ENCODE results near the gene GOLGA6A. TPM values are rescaled to one million over a fixed set of nuclear protein-coding genes. Genes with fewer than 3 reads are reported as not detected.

GOLGA6A gene
- total and polyA plus RNA-seq, 9 of the 15 experiments (the other 6 are each of a cell fraction or from before 2014, with no cell fraction given), result not detected

DNA sequence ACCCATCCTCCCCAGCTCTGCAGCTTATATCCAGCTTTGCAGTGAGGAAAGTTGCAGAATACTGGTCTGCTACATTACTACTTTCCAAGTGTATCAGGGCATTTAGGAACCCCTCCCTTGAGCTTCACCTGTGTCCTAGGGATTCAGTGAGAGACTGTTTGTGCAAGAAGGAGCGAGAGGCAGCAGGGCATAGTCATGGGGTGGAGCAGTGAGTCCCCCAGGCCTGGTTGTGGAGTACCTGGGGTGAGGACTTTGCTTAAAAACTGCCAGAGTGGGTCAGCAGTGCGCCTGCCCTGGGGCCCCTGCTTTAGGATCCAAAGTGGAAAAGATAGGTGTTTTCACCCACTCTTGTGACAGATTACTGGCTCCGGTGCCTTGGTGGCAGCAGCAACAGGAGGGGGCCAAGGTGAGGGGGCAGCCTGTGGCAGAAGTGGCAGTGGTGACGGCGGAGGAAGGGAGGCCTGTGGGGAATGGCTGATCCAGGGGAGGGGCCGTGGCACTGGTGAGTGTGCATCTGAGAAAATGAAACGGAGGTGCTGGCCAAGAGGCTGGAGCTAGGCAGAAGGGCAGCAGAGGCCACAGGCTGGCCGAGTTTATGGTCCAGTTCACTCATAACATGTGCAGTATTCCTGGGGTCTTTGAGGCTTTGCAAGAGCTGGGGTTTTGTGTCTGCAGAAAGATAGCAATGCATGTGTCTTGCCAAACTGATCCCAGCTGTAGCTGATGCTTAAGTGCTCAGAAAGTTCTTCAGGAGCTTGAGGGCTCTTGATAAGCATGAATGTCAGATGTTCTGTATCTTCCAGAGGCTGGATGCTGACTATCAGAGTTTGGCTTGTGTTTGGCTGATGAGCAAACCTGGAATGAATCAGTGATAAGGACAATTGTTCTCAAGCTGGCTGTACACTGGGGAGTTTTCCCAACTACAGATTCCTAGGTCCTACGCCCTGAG lies 43.4 kb downstream of the GOLGA6A start (continued):
- TF ChIP-seq, protein P1, sequence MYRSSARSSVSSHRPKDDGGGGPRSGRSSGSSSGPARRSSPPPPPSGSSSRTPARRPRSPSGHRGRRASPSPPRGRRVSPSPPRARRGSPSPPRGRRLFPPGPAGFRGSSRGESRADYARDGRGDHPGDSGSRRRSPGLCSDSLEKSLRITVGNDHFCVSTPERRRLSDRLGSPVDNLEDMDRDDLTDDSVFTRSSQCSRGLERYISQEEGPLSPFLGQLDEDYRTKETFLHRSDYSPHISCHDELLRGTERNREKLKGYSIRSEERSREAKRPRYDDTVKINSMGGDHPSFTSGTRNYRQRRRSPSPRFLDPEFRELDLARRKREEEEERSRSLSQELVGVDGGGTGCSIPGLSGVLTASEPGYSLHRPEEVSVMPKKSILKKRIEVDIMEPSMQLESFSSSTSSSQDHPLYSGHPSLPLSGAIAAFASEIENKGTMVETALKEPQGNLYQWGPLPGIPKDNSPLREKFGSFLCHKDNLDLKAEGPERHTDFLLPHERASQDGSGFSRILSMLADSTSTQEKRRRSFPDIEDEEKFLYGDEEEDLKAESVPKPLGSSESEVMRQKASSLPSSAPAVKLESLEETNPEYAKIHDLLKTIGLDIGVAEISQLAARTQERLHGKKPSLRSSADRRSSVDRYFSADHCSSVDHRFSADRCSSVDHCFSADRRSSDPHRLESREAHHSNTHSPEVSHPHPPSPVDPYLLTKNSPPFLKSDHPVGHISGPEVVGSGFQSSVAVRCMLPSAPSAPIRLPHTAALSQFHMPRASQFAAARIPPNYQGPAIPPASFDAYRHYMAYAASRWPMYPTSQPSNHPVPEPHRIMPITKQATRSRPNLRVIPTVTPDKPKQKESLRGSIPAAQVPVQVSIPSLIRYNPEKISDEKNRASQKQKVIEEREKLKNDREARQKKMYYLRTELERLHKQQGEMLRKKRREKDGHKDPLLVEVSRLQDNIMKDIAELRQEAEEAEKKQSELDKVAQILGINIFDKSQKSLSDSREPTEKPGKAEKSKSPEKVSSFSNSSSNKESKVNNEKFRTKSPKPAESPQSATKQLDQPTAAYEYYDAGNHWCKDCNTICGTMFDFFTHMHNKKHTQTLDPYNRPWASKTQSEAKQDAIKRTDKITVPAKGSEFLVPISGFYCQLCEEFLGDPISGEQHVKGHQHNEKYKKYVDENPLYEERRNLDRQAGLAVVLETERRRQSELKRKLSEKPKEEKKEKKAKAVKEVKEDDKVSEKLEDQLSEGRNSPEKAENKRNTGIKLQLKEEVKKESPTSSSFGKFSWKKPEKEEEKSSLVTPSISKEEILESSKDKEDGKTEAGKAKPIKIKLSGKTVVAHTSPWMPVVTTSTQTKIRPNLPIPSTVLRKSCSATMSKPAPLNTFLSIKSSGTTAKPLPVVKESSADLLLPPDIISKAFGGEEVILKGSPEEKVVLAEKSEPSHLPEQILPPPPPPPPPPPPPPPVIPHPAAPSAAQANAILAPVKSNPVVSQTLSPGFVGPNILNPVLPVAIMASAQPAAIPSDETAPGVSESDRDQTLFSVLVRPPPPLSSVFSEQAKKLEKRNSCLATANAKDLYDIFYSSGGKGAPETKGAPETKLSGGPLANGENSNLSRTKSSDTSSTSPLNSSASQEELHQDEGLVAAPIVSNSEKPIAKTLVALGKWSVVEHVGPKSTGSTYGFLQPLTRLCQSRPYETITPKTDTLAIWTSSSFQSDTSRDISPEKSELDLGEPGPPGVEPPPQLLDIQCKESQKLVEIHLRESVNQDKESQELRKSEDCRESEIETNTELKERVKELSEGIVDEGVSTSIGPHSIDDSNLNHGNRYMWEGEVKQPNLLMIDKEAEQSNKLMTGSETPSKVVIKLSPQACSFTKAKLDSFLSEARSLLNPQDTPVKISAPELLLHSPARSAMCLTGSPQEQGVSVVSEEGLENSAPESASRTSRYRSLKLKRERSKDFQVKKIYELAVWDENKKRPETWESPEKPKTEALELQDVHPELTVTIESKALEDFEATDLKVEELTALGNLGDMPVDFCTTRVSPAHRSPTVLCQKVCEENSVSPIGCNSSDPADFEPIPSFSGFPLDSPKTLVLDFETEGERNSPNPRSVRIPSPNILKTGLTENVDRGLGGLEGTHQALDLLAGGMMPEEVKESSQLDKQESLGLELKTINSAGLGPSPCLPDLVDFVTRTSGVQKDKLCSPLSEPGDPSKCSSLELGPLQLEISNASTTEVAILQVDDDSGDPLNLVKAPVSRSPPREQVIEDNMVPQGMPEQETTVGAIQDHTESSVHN (IDR thresholded peaks at IDR 0.05; ENCODE audit: borderline replicate concordance in 1 of 2, low read depth in 1 of 2), result no peak
- TF ChIP-seq GATA2 (CRISPR knock-in tag; IDR thresholded peaks at IDR 0.05) (peak; percentile 33; the same call in 1 of the 2 replicates), POLR2AphosphoS5 (IDR thresholded peaks at IDR 0.05; ENCODE audit: control insufficient read depth, insufficient read depth, low read depth, low read length) (peak; percentile 48; the same call in 1 of the 2 replicates), ZNF121 (CRISPR knock-in tag; conservative IDR thresholded peaks at IDR 0.05) (no peak), NFIC (IDR thresholded peaks at IDR 0.05) (peak; percentile 64), RCOR1 (IDR thresholded peaks at IDR 0.05; ENCODE audit: borderline replicate concordance in 1 of 2, low read depth in 2 of 2, low read length in 2 of 2) (peak in 1 of 2 experiments; percentile 26; a peak in 1 of 4 replicates), C11orf30 (IDR thresholded peaks at IDR 0.05; ENCODE audit: low read depth) (no peak), SRSF1 (IDR thresholded peaks at IDR 0.05; ENCODE audit: low read depth, low read length) (no peak), TAL1 (IDR thresholded peaks at IDR 0.05) (peak; percentile 70), CBFA2T2 (conservative IDR thresholded peaks at IDR 0.05) (peak; percentile 89), RBBP5 (IDR thresholded peaks at IDR 0.05; ENCODE audit: borderline replicate concordance, insufficient read depth, low read length, poor library complexity, severe bottlenecking) (no peak)
- TF ChIP-seq, protein P2, sequence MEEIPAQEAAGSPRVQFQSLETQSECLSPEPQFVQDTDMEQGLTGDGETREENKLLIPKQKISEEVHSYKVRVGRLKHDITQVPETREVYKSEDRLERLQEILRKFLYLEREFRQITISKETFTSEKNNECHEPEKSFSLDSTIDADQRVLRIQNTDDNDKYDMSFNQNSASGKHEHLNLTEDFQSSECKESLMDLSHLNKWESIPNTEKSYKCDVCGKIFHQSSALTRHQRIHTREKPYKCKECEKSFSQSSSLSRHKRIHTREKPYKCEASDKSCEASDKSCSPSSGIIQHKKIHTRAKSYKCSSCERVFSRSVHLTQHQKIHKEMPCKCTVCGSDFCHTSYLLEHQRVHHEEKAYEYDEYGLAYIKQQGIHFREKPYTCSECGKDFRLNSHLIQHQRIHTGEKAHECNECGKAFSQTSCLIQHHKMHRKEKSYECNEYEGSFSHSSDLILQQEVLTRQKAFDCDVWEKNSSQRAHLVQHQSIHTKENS (CRISPR knock-in tag; IDR thresholded peaks at IDR 0.05), result no peak
- TF ChIP-seq, protein P3, sequence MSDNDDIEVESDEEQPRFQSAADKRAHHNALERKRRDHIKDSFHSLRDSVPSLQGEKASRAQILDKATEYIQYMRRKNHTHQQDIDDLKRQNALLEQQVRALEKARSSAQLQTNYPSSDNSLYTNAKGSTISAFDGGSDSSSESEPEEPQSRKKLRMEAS (CRISPR knock-in tag; IDR thresholded peaks at IDR 0.05), result no peak
- TF ChIP-seq, protein P4, sequence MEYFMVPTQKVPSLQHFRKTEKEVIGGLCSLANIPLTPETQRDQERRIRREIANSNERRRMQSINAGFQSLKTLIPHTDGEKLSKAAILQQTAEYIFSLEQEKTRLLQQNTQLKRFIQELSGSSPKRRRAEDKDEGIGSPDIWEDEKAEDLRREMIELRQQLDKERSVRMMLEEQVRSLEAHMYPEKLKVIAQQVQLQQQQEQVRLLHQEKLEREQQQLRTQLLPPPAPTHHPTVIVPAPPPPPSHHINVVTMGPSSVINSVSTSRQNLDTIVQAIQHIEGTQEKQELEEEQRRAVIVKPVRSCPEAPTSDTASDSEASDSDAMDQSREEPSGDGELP (CRISPR knock-in tag; IDR thresholded peaks at IDR 0.05; ENCODE audit: borderline replicate concordance), result peak; percentile 52; the same call in 1 of the 2 replicates

All from K562 (cell line).